NT2/D1 (cell line): ENCODE data around the gene AIMP1.

Source experiments
- YY1 ChIP-seq: IDR thresholded peaks from 2 replicates; pipeline ENCODE4 v1.6.1; 2011; ENCODE audit not compliant: insufficient read length, insufficient read depth
- ZNF274 ChIP-seq: IDR thresholded peaks from 2 replicates; pipeline ENCODE4 v1.6.1; 2011; ENCODE audit warnings: mild to moderate bottlenecking, low read depth, low read length

GRCh38 chr4:106371161-106371560 lies 54.8 kb downstream of the AIMP1 start:
- TF ChIP-seq ZNF274 (no peak), YY1 (no peak)
